Measurements from ENCODE around the gene NOL4L. TPM values are rescaled to one million over a fixed set of nuclear protein-coding genes. Genes with fewer than 3 reads are reported as not detected.

NOL4L gene
- total and polyA plus RNA-seq, 10 donors: 3.4 to 45.4 (median 28.6) TPM

DNA sequence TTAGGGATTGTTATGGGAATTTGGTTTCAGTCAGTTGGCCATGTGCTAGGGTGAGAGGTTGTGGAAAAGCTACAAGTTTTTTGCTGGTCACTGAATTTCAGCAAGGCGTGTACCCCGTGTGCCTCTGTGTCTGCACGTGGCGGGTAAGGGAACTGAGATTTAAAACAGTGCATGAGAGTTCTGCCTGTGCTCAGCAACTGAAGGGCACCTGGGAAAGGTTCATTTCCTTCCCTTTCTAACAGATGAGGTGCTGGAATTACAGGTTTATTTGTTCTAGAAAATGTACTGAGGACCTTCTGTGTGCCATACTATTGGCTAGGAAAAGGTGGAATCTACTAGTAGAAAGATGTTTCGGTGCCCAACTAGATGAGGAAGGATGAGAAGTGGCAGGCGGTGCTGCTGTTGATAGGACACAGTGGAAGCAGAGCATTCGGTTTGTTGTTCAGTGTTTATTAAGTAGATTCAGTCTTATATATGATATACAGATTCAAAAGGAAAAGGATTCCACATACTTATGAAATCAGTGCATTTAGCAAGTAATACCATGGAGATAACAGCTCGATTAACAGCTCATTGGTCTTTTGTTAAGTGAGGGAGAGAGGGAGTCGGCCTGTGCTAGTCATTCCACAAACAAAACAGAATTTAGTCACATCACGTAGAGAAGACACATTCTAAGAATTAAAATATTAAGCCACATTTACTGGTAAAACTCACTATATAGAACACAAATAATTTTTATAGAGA is 142.3 kb downstream of the NOL4L start:
- DNase-seq: no peak
- H3K4me1 ChIP-seq: peaks cover 0 to 49% (median 27%) of the 10 kb centered on the region in 6 donors
- peak in 1 of 3 donors; percentile 25 for TF ChIP-seq POLR2AphosphoS5 (IDR thresholded peaks at IDR 0.05)
- TF ChIP-seq POLR2A (IDR thresholded peaks at IDR 0.05): no peak

DNA sequence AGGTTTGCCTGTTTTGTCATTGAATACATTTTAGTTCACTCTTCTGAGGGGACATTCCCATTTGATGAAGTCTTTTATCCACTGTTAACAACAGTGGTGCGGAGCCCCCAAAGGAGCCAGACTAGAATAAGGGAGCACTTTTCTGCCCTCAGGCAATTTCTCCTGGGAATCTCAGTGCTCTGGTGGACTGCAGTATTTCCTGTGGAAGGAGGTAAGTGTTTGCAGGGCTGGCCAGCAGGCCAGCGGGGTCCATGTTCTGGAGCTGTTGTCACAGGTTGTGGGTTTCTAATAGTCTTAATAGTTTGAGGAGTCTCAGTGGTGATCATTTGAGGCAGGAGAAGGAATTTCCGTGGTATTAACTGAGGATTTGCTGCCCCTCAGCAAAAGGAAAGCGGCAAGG is 143.5 kb downstream of the NOL4L start:
- no peak for TF ChIP-seq POLR2A (IDR thresholded peaks at IDR 0.05)
- H3K4me1 ChIP-seq: peaks cover 0 to 46% (median 25%) of the 10 kb centered on the region in 6 donors
- intact Hi-C loops (cut with DNase I; ENCODE audit: low total_unique reads): no loop called here
- no peak for DNase-seq
- no peaks in the 10 kb centered on the region for H3K9me3 ChIP-seq
- H3K36me3 ChIP-seq: peaks cover 5 to 96% (median 49%) of the 10 kb centered on the region in 6 donors
- H3K27ac ChIP-seq: no peak overlapping the region
- 93 to 97% (median 95%) methylated on average over 4 of the region's 4 CpGs for WGBS, 5 donors
- H3K4me3 ChIP-seq: no peak overlapping the region
- H3K27me3 ChIP-seq (replicated peaks in 1 of 7): no peaks in the 10 kb centered on the region

More for the DNA sequence above, 142.3 kb downstream of the NOL4L start:
- peak overlapping the region in 1 of 8 donors; percentile 7 for H3K27ac ChIP-seq
- H3K9me3 ChIP-seq: no peaks in the 10 kb centered on the region
- WGBS, 5 donors: 71 to 80% (median 74%) methylated on average over 10 of the region's 10 CpGs
- H3K27me3 ChIP-seq (replicated peaks in 1 of 7): no peaks in the 10 kb centered on the region
- peaks cover 5 to 96% (median 48%) of the 10 kb centered on the region in 6 donors for H3K36me3 ChIP-seq
- H3K4me3 ChIP-seq: no peak overlapping the region
- intact Hi-C loops (cut with DNase I; ENCODE audit: low total_unique reads): no loop called here

DNA sequence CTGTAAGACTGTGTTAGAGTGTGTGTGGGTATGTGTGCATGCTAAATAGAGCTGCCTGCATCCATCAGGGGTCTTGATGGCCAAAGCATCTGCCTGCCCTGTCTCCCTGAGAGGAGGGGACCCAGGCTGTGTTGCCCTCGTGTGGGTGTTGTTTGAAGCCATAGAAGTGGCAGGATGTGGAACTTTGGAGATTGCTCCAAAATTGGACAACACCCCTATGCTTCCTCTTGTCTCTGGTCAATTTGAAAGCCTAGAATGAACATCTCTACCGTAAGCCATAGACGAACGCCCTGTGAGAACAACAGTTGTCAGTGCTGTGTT is 144.4 kb downstream of the NOL4L start:
- H3K27ac ChIP-seq: no peak overlapping the region
- DNase-seq: no peak
- no peak overlapping the region for H3K4me3 ChIP-seq
- TF ChIP-seq, protein P1, sequence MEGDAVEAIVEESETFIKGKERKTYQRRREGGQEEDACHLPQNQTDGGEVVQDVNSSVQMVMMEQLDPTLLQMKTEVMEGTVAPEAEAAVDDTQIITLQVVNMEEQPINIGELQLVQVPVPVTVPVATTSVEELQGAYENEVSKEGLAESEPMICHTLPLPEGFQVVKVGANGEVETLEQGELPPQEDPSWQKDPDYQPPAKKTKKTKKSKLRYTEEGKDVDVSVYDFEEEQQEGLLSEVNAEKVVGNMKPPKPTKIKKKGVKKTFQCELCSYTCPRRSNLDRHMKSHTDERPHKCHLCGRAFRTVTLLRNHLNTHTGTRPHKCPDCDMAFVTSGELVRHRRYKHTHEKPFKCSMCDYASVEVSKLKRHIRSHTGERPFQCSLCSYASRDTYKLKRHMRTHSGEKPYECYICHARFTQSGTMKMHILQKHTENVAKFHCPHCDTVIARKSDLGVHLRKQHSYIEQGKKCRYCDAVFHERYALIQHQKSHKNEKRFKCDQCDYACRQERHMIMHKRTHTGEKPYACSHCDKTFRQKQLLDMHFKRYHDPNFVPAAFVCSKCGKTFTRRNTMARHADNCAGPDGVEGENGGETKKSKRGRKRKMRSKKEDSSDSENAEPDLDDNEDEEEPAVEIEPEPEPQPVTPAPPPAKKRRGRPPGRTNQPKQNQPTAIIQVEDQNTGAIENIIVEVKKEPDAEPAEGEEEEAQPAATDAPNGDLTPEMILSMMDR (IDR thresholded peaks at IDR 0.05 in 8 of 11, conservative IDR thresholded peaks at IDR 0.05 in 3 of 11): no peak
- TF ChIP-seq POLR2A (IDR thresholded peaks at IDR 0.05) (no peak), POLR2AphosphoS5 (IDR thresholded peaks at IDR 0.05) (no peak)
- no peaks in the 10 kb centered on the region for H3K9me3 ChIP-seq
- H3K27me3 ChIP-seq (replicated peaks in 1 of 7): no peaks in the 10 kb centered on the region
- peaks cover 5 to 96% (median 49%) of the 10 kb centered on the region in 6 donors for H3K36me3 ChIP-seq
- WGBS, 5 donors: 85 to 96% (median 89%) methylated on average over 4 of the region's 4 CpGs
- intact Hi-C loops (cut with DNase I; ENCODE audit: low total_unique reads): no loop called here
- H3K4me1 ChIP-seq: peaks cover 0 to 36% (median 16%) of the 10 kb centered on the region in 6 donors

DNA sequence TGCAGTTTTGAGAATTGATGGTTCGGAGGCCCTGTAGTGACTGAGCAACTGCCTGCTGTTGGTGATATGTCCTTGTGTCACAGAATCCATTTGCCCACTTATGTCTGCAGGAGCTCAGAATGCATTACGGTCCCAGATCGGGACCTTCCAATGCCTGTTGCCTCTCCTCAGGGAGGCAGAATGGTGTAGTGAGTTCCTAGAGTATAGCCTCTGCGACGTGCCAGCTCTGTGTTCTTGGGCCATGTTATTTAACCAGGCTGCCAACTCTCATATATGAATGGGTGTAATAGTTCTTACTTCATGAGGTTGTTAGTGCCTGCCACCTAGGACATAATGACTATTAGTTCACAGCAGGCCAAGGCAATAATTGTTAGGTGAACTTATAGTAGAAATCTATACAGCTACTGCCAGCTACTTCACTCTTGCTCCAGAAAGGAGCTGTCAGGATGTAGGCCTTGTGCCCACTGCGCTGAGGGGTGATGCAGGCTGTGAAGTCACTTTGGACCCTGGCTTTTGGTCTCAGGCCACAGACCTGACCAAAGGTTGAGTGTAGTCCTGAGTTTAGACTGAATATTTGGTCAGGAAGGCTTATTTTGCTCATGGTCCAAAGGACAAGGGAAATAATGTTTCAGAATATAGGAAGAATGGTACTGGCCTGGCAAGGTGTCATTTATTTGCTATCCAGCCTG is 144.9 kb downstream of the NOL4L start:
- H3K27me3 ChIP-seq (replicated peaks in 1 of 7): no peaks in the 10 kb centered on the region
- 80 to 98% (median 89%) methylated on average over 6 of the region's 6 CpGs for WGBS, 5 donors
- peaks cover 5 to 96% (median 51%) of the 10 kb centered on the region in 6 donors for H3K36me3 ChIP-seq
- TF ChIP-seq POLR2AphosphoS5 (IDR thresholded peaks at IDR 0.05) (no peak), POLR2A (IDR thresholded peaks at IDR 0.05) (no peak)
- TF ChIP-seq, protein P1 (IDR thresholded peaks at IDR 0.05 in 8 of 11, conservative IDR thresholded peaks at IDR 0.05 in 3 of 11): no peak
- DNase-seq: no peak
- intact Hi-C loops (cut with DNase I; ENCODE audit: low total_unique reads): no loop called here
- no peaks in the 10 kb centered on the region for H3K9me3 ChIP-seq
- peaks cover 0 to 31% (median 12%) of the 10 kb centered on the region in 6 donors for H3K4me1 ChIP-seq
- no peak overlapping the region for H3K27ac ChIP-seq
- H3K4me3 ChIP-seq: no peak overlapping the region
